Subcutaneous adipose tissue (tissue), 4 donors: ENCODE results near the gene TAL2. TPM values are rescaled to one million over a fixed set of nuclear protein-coding genes. Genes with fewer than 3 reads are reported as not detected.

Experiments
- total RNA-seq, 4 donors: library from RNA; depleted of rRNA; stranded (reverse); fragments of >200 nt; gene quantifications; one replicate each; pipeline ENCODE4 v1.1.0, GENCODE V29; 2016
- TF ChIP-seq, protein P1 (sequence below): fragments of 450-650 bp; IDR thresholded peaks from one replicate; pipeline ENCODE4 v1.5.1; 2016; ENCODE audit warnings: low read depth, mild to moderate bottlenecking, control low read depth, antibody characterized with exemption, moderate library complexity

Gene TAL2
- total RNA-seq, 4 donors from 2014 or later: 1.3 TPM; not detected in 3

- TF ChIP-seq, protein P1, sequence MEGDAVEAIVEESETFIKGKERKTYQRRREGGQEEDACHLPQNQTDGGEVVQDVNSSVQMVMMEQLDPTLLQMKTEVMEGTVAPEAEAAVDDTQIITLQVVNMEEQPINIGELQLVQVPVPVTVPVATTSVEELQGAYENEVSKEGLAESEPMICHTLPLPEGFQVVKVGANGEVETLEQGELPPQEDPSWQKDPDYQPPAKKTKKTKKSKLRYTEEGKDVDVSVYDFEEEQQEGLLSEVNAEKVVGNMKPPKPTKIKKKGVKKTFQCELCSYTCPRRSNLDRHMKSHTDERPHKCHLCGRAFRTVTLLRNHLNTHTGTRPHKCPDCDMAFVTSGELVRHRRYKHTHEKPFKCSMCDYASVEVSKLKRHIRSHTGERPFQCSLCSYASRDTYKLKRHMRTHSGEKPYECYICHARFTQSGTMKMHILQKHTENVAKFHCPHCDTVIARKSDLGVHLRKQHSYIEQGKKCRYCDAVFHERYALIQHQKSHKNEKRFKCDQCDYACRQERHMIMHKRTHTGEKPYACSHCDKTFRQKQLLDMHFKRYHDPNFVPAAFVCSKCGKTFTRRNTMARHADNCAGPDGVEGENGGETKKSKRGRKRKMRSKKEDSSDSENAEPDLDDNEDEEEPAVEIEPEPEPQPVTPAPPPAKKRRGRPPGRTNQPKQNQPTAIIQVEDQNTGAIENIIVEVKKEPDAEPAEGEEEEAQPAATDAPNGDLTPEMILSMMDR: no peak
Measured at GRCh38 chr9:105710638-105711037, 48.4 kb downstream of the TAL2 start.

- TF ChIP-seq, protein P1: no peak
Measured at GRCh38 chr9:105711867-105712266, 49.6 kb downstream of the TAL2 start.

GRCh38 chr9:105712297-105712696, 50.0 kb downstream of the TAL2 start:
- TF ChIP-seq, protein P1: no peak

Other genes with a start within 250 kb of the TAL2 start
- gene FSD1L, start 214.4 kb upstream of the TAL2 start, total RNA-seq: 1 to 10 TPM; 3.6 to 8.3 (median 4.8) TPM
- gene FKTN, start 104.3 kb upstream of the TAL2 start, total RNA-seq: 10 to 100 TPM in 3 of 4 donors, 1 to 10 TPM in 1; 7.9 to 17.8 (median 10.9) TPM
- gene TMEM38B, start 32.1 kb downstream of the TAL2 start, total RNA-seq: 10 to 100 TPM; 11.7 to 22.1 (median 18.5) TPM